Neural progenitor cell (in vitro differentiated cells): ENCODE results near the gene MVB12B. TPM values are rescaled to one million over a fixed set of nuclear protein-coding genes. Genes with fewer than 3 reads are reported as not detected.

Experiments used
- DNase-seq: peaks from one replicate; pipeline ENCODE4 v3.0.0-alpha.2; 2016; ENCODE audit warnings: low spot score
- H2AFZ ChIP-seq: fragments of 200-600 bp; sonication (generic); replicated peaks from 2 replicates; pipeline ENCODE4 v1.6.1; 2016; ENCODE audit warnings: antibody characterized with exemption
- H3F3A ChIP-seq: fragments of 200-600 bp; sonication (generic); 2 replicates; pipeline ENCODE4 v1.6.1; 2016; ENCODE audit warnings: antibody characterized with exemption, low read depth
- H3K27ac ChIP-seq: fragments of 200-600 bp; sonication (generic); 2 replicates; pipeline ENCODE4 v1.5.1; 2016; ENCODE audit warnings: mild to moderate bottlenecking
- H3K27me3 ChIP-seq: fragments of 200-600 bp; sonication (generic); 2 replicates; pipeline ENCODE4 v1.6.1; 2016; ENCODE audit warnings: mild to moderate bottlenecking, moderate library complexity
- H3K36me3 ChIP-seq: fragments of 200-600 bp; sonication (generic); 2 replicates; pipeline ENCODE4 v1.5.1; 2016
- H3K4me1 ChIP-seq: fragments of 200-600 bp; sonication (generic); 2 replicates; pipeline ENCODE4 v1.6.1; 2016; ENCODE audit warnings: mixed run types
- H3K4me2 ChIP-seq: fragments of 200-600 bp; sonication (generic); 2 replicates; pipeline ENCODE4 v1.6.1; 2016
- H3K4me3 ChIP-seq: fragments of 200-600 bp; sonication (generic); 2 replicates; pipeline ENCODE4 v1.5.1; 2016
- H3K79me2 ChIP-seq: fragments of 200-600 bp; sonication (generic); 2 replicates; pipeline ENCODE4 v1.6.1; 2016; ENCODE audit warnings: low read depth
- H3K9ac ChIP-seq: fragments of 200-600 bp; sonication (generic); 2 replicates; pipeline ENCODE4 v1.6.1; 2016
- H3K9me3 ChIP-seq: fragments of 200-600 bp; sonication (generic); 2 replicates; pipeline ENCODE4 v1.5.1; 2016; ENCODE audit warnings: low read depth
- H4K20me1 ChIP-seq: fragments of 200-600 bp; sonication (generic); 2 replicates; pipeline ENCODE4 v1.6.1; 2016; ENCODE audit warnings: low read depth
- H3K27ac Mint-ChIP-seq: 3 replicates; pipeline ENCODE4 v1.8.0; 2021; ENCODE audit warnings: mixed read lengths
- H3K27me3 Mint-ChIP-seq: 2 replicates; pipeline ENCODE4 v1.8.0; 2022; ENCODE audit warnings: low read depth, mild to moderate bottlenecking, inconsistent platforms, moderate library complexity, mixed read lengths; ENCODE audit not compliant: insufficient read depth
- H3K36me3 Mint-ChIP-seq: 3 replicates; pipeline ENCODE4 v1.8.0; 2021; ENCODE audit warnings: mixed read lengths
- H3K4me1 Mint-ChIP-seq: 3 replicates; pipeline ENCODE4 v1.8.0; 2021; ENCODE audit warnings: mixed read lengths
- H3K4me3 Mint-ChIP-seq: 3 replicates; pipeline ENCODE4 v1.8.0; 2021; ENCODE audit warnings: mild to moderate bottlenecking, moderate library complexity, mixed read lengths
- H3K9me3 Mint-ChIP-seq: 3 replicates; pipeline ENCODE4 v1.8.0; 2020; ENCODE audit warnings: mixed read lengths
- EZH2 ChIP-seq: fragments of 200-600 bp; sonication (generic); IDR thresholded peaks from 2 replicates; pipeline ENCODE4 v1.6.1; 2017; ENCODE audit warnings: antibody characterized with exemption, mild to moderate bottlenecking, moderate library complexity
- EZH2phosphoT487 ChIP-seq: fragments of 200-600 bp; sonication (generic); IDR thresholded peaks from 2 replicates; pipeline ENCODE4 v1.6.1; 2017; ENCODE audit warnings: antibody characterized with exemption
- total RNA-seq: library from RNA; depleted of rRNA; stranded (reverse); fragments of >200 nt; gene quantifications from 2 replicates; pipeline ENCODE4 v1.2.3, GENCODE V29; 2015; ENCODE audit warnings: low replicate concordance
- TF ChIP-seq, protein P1 (sequence below): fragments of 200-600 bp; sonication (generic); IDR thresholded peaks from 2 replicates; pipeline ENCODE4 v1.5.1; 2017; ENCODE audit warnings: antibody characterized with exemption, mild to moderate bottlenecking

The MVB12B gene
- total RNA-seq, 1 donor from 2014 or later: 16.1 TPM

GRCh38 chr9:126515001-126515872 is 188.6 kb downstream of the MVB12B start:
- TF ChIP-seq, protein P1, sequence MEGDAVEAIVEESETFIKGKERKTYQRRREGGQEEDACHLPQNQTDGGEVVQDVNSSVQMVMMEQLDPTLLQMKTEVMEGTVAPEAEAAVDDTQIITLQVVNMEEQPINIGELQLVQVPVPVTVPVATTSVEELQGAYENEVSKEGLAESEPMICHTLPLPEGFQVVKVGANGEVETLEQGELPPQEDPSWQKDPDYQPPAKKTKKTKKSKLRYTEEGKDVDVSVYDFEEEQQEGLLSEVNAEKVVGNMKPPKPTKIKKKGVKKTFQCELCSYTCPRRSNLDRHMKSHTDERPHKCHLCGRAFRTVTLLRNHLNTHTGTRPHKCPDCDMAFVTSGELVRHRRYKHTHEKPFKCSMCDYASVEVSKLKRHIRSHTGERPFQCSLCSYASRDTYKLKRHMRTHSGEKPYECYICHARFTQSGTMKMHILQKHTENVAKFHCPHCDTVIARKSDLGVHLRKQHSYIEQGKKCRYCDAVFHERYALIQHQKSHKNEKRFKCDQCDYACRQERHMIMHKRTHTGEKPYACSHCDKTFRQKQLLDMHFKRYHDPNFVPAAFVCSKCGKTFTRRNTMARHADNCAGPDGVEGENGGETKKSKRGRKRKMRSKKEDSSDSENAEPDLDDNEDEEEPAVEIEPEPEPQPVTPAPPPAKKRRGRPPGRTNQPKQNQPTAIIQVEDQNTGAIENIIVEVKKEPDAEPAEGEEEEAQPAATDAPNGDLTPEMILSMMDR: no peak
- no peak for TF ChIP-seq EZH2
- no peak for TF ChIP-seq EZH2phosphoT487
- H3K27me3 Mint-ChIP-seq: peaks cover 10% of the 10 kb centered on the region

DNA sequence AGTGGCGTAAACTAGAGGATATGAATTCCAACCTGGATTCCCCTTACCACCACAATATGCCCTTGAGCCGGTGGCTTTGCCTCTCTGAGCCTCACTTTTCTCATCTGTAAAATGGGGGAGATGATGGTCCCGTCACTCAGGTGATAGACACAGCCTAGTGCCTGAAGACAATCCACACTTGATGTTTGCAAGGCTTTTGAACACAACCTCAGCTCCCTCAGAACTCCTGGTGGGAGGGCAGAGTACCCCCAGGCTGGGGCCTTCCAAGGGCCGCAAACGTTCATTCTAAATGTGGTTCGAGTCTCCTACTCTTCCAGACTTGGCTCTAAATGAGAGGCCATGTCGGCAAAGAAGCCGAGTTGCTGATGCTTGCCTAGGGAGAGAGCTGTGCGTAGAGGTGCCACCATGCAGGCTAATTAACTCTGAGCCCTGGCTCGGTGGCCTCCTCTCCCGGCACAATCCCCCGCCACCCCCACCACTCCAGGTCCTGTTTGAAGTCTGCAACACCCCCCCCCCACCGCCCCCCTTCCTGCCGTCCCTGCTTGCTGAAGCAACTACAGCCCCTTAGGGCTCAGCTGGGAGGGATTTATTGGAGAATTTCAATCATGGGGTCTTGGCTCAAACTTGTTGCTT is 189.4 kb downstream of the MVB12B start:
- H3K79me2 ChIP-seq: no peaks in the 10 kb centered on the region
- H3K9me3 ChIP-seq: no peaks in the 10 kb centered on the region
- H3K27ac ChIP-seq: no peak overlapping the region
- H3K4me1 ChIP-seq: peaks cover 39% of the 10 kb centered on the region
- Mint-ChIP-seq H3K4me1 (peaks cover 60% of the 10 kb centered on the region), H3K27me3 (peaks cover 10% of the 10 kb centered on the region), H3K9me3 (no peaks in the 10 kb centered on the region), H3K27ac (no peak overlapping the region), H3K36me3 (no peaks in the 10 kb centered on the region), H3K4me3 (peak overlapping the region; percentile 23)
- DNase-seq: no peak
- H3K36me3 ChIP-seq: no peaks in the 10 kb centered on the region
- H3K4me2 ChIP-seq: no peak overlapping the region
- H4K20me1 ChIP-seq: peaks cover 2% of the 10 kb centered on the region
- no peak overlapping the region for H3K9ac ChIP-seq
- no peak overlapping the region for H2AFZ ChIP-seq
- peaks cover 48% of the 10 kb centered on the region for H3K27me3 ChIP-seq
- TF ChIP-seq, protein P1: no peak
- TF ChIP-seq EZH2 (no peak), EZH2phosphoT487 (no peak)
- no peak overlapping the region for H3K4me3 ChIP-seq
- peaks cover 35% of the 10 kb centered on the region for H3F3A ChIP-seq

More at GRCh38 chr9:126515001-126515872, 188.6 kb downstream of the MVB12B start:
- no peak overlapping the region for H3K4me3 ChIP-seq
- peaks cover 2% of the 10 kb centered on the region for H4K20me1 ChIP-seq
- H3F3A ChIP-seq: peaks cover 29% of the 10 kb centered on the region
- H3K9me3 Mint-ChIP-seq: no peaks in the 10 kb centered on the region
- peak overlapping the region; percentile 55 for H3K27ac Mint-ChIP-seq
- H3K79me2 ChIP-seq: no peaks in the 10 kb centered on the region
- no peaks in the 10 kb centered on the region for H3K36me3 Mint-ChIP-seq
- peaks cover 48% of the 10 kb centered on the region for H3K27me3 ChIP-seq
- no peaks in the 10 kb centered on the region for H3K9me3 ChIP-seq
- H3K36me3 ChIP-seq: no peaks in the 10 kb centered on the region
- H3K4me1 Mint-ChIP-seq: peaks cover 52% of the 10 kb centered on the region
- no peak overlapping the region for H3K9ac ChIP-seq
- H2AFZ ChIP-seq: no peak overlapping the region
- H3K4me1 ChIP-seq: peaks cover 32% of the 10 kb centered on the region
- peak overlapping the region; percentile 81 for H3K4me3 Mint-ChIP-seq
- H3K4me2 ChIP-seq: no peak overlapping the region
- no peak for DNase-seq
- no peak overlapping the region for H3K27ac ChIP-seq

DNA sequence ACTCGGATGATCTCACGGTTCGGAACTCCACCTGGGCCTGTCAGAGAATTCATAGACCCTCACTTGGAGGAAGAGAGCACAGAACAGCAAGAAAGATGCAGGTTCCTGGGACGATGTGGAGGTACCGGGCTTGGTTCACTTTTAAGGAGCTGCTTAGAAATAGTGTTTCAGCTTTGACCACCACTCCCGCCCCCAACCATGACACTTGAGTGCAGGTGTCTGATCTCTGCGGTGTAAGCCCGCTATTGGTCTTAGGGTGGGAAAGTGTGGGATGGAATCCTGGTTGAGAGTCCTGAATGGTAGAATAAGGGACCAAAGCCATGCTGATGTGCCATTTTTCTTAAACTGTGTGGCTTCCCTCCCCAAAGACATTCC is 189.9 kb downstream of the MVB12B start:
- H3K36me3 ChIP-seq: no peaks in the 10 kb centered on the region
- Mint-ChIP-seq H3K4me3 (peak overlapping the region; percentile 47), H3K27me3 (peaks cover 10% of the 10 kb centered on the region), H3K27ac (no peak overlapping the region), H3K9me3 (no peaks in the 10 kb centered on the region), H3K4me1 (peaks cover 65% of the 10 kb centered on the region), H3K36me3 (no peaks in the 10 kb centered on the region)
- H4K20me1 ChIP-seq: peaks cover 2% of the 10 kb centered on the region
- H3K4me3 ChIP-seq: no peak overlapping the region
- peak overlapping the region; percentile 54 for H3K4me2 ChIP-seq
- H3K27ac ChIP-seq: no peak overlapping the region
- H3K27me3 ChIP-seq: peaks cover 48% of the 10 kb centered on the region
- H3K4me1 ChIP-seq: peaks cover 45% of the 10 kb centered on the region
- no peak overlapping the region for H2AFZ ChIP-seq
- H3K79me2 ChIP-seq: no peaks in the 10 kb centered on the region
- DNase-seq: no peak
- H3K9ac ChIP-seq: no peak overlapping the region
- H3K9me3 ChIP-seq: no peaks in the 10 kb centered on the region
- TF ChIP-seq, protein P1: no peak
- no peak for TF ChIP-seq EZH2
- no peak for TF ChIP-seq EZH2phosphoT487
- peaks cover 41% of the 10 kb centered on the region for H3F3A ChIP-seq
